HepG2 (cell line): ENCODE data around the gene UBC. TPM values are rescaled to one million over a fixed set of nuclear protein-coding genes. Genes with fewer than 3 reads are reported as not detected.
A peak's percentile ranks its signal among the peaks of the same experiment; 100 is the strongest.

ENCODE experiments used
- BHLHE40 ChIP-seq: IDR thresholded peaks from 2 replicates; pipeline ENCODE4 v1.6.1; 2011; ENCODE audit warnings: low read length, improper control_type of control experiment
- BRD4 ChIP-seq: sonication (generic); formaldehyde crosslinking; IDR thresholded peaks from 2 replicates; pipeline ENCODE4 v1.4.0; 2020; ENCODE audit warnings: missing genetic modification reagents
- CENPBD1 ChIP-seq: sonication (generic); formaldehyde crosslinking; IDR thresholded peaks from 2 replicates; pipeline ENCODE4 v1.8.0; 2022; ENCODE audit warnings: missing genetic modification reagents, low read depth, mild to moderate bottlenecking, borderline replicate concordance
- DR1 ChIP-seq: sonication (generic); formaldehyde crosslinking; IDR thresholded peaks from 2 replicates; pipeline ENCODE4 v1.8.0; 2021; ENCODE audit warnings: mild to moderate bottlenecking, missing genetic modification reagents, inconsistent platforms
- GATAD1 ChIP-seq: IDR thresholded peaks from 2 replicates; pipeline ENCODE4 v1.6.1; 2016; ENCODE audit warnings: missing genetic modification reagents, missing compliant biosample characterization
- HNRNPH1 ChIP-seq: fragments of 200-400 bp; formaldehyde crosslinking; optimal IDR thresholded peaks from 2 replicates; pipeline ENCODE3; 2017; ENCODE audit warnings: mild to moderate bottlenecking, low read depth, low read length
- KDM2A ChIP-seq: sonication (generic); formaldehyde crosslinking; IDR thresholded peaks from 2 replicates; pipeline ENCODE4 v1.4.0; 2020; ENCODE audit warnings: low read depth, missing genetic modification reagents, borderline replicate concordance
- MTA3 ChIP-seq: sonication (generic); formaldehyde crosslinking; IDR thresholded peaks from 2 replicates; pipeline ENCODE4 v1.4.0; 2020; ENCODE audit warnings: missing genetic modification reagents
- RCOR2 ChIP-seq: IDR thresholded peaks from 2 replicates; pipeline ENCODE4 v1.6.1; 2016; ENCODE audit warnings: missing biosample characterization, missing genetic modification reagents
- SMC3 ChIP-seq: IDR thresholded peaks from 2 replicates; pipeline ENCODE4 v1.6.1; 2011; ENCODE audit warnings: low read length, improper control_type of control experiment
- THYN1 ChIP-seq: sonication (generic); formaldehyde crosslinking; IDR thresholded peaks from 2 replicates; pipeline ENCODE4 v1.8.1; 2023; ENCODE audit warnings: low read depth, mild to moderate bottlenecking, moderate library complexity, missing genetic modification reagents, borderline replicate concordance
- ZNF207 ChIP-seq: fragments of 450-650 bp; IDR thresholded peaks from 2 replicates; pipeline ENCODE4 v1.6.1; 2016; ENCODE audit warnings: antibody characterized with exemption, borderline replicate concordance
- ZNF24 ChIP-seq: fragments of 450-650 bp; IDR thresholded peaks from 2 replicates; pipeline ENCODE4 v1.6.1; 2017; ENCODE audit warnings: antibody characterized with exemption, mild to moderate bottlenecking
- ZNF260 ChIP-seq: sonication (generic); formaldehyde crosslinking; IDR thresholded peaks from 2 replicates; pipeline ENCODE4 v1.4.0; 2020; ENCODE audit warnings: missing genetic modification reagents, low read depth, mild to moderate bottlenecking, borderline replicate concordance
- ZNF761 ChIP-seq: sonication (generic); formaldehyde crosslinking; conservative IDR thresholded peaks from 2 replicates; pipeline ENCODE4 v1.4.0; 2020; ENCODE audit warnings: mild to moderate bottlenecking, missing genetic modification reagents
- ZZZ3 ChIP-seq: sonication (generic); formaldehyde crosslinking; IDR thresholded peaks from 2 replicates; pipeline ENCODE4 v1.4.0; 2020; ENCODE audit warnings: missing genetic modification reagents, mild to moderate bottlenecking, borderline replicate concordance
- polyA plus RNA-seq, 8 experiments: library from polyadenylated mRNA; depleted of rRNA in 3 of 8; stranded (reverse) in 7 of 8; unstranded in 1 of 8; fragments of >200 nt; fragmentation: Illumina TruSeq in 4 of 8; extraction: Trizol in 4 of 8; gene quantifications; 2 replicates each; pipeline versions ENCODE4 v1.2.1 to v1.2.3, GENCODE V29; 2011 to 2016; ENCODE audit warnings: low read depth in 4 of 8, missing spikeins in 1 of 8, mixed read lengths in 1 of 8; ENCODE audit not compliant: insufficient read depth in 1 of 8
- total RNA-seq, 5 experiments: library from RNA; depleted of rRNA; stranded (reverse); fragments of >200 nt; fragmentation: Illumina TruSeq; extraction: Trizol; gene quantifications; 2 replicates each; pipeline ENCODE4 v1.2.3, GENCODE V29; 2016; ENCODE audit warnings: low read depth in 1 of 5
- TF ChIP-seq, protein P1 (sequence below): sonication (generic); formaldehyde crosslinking; IDR thresholded peaks from 2 replicates; pipeline ENCODE4 v1.4.0; 2020; ENCODE audit warnings: missing genetic modification reagents
- TF ChIP-seq, protein P2 (sequence below): sonication (generic); formaldehyde crosslinking; IDR thresholded peaks from 2 replicates; pipeline ENCODE4 v1.4.0; 2020; ENCODE audit warnings: mild to moderate bottlenecking, missing genetic modification reagents
- TF ChIP-seq, protein P3 (sequence below): IDR thresholded peaks from 2 replicates; pipeline ENCODE4 v1.6.1; 2016; ENCODE audit warnings: low read depth, borderline replicate concordance

The UBC gene
- total and polyA plus RNA-seq, 2 of the 13 experiments (the other 11 are each of a cell fraction or from before 2014, with no cell fraction given), result 805 to 1,432 TPM

DNA sequence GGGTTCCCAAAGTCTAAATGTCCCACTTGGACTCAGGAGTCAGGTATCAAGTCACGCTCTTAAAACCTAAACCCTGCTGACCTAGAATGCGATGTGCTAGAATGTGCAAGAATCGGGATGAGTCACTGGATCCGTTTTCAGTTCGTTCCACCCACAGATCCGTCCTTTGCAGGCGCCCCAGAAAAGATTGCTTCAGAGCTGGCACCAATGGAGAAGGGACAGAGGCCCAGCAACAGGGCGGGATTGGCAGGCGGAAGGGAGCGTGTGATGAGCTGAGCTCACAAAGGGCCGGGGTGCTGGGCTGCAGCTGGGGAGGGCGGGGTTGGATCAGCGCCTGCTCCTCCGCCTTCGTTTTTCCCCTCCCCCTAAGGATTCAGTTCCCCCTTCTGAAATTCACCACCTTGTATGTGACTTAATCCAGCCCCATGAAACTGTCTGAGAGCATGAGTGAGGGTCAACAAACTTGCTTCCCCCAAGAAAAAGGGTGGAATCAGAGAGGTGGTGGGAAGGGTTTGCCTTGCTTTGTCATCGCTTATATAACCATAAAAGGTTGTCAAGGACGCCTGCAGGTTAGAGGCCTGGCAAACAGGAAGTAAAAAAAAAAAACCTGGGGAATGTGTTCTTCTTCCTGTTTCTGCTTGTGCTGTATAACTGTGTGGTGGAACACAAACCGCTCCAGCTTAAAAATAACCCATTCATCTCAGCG, 2.8 kb upstream of the UBC start (continued):
- TF ChIP-seq THYN1 (CRISPR knock-in tag) (no peak), CENPBD1 (CRISPR knock-in tag) (no peak), ZNF761 (CRISPR knock-in tag) (0 out of 2 replicates have a peak, but pooled peaks have one; percentile 11), ZNF260 (CRISPR knock-in tag) (no peak), GATAD1 (CRISPR knock-in tag) (peak; percentile 57), DR1 (CRISPR knock-in tag) (0 out of 2 replicates have a peak, but pooled peaks have one; percentile 65), ZZZ3 (CRISPR knock-in tag) (no peak; the same call in 1 of the 2 replicates), ZNF207 (no peak), HNRNPH1 (peak; percentile 53), SMC3 (no peak), BRD4 (CRISPR knock-in tag) (peak; percentile 77), ZNF24 (no peak), KDM2A (CRISPR knock-in tag) (peak; percentile 87), RCOR2 (no peak; the same call in 1 of the 2 replicates), BHLHE40 (peak; percentile 71; the same call in 1 of the 2 replicates), MTA3 (no peak)
- TF ChIP-seq, protein P1, sequence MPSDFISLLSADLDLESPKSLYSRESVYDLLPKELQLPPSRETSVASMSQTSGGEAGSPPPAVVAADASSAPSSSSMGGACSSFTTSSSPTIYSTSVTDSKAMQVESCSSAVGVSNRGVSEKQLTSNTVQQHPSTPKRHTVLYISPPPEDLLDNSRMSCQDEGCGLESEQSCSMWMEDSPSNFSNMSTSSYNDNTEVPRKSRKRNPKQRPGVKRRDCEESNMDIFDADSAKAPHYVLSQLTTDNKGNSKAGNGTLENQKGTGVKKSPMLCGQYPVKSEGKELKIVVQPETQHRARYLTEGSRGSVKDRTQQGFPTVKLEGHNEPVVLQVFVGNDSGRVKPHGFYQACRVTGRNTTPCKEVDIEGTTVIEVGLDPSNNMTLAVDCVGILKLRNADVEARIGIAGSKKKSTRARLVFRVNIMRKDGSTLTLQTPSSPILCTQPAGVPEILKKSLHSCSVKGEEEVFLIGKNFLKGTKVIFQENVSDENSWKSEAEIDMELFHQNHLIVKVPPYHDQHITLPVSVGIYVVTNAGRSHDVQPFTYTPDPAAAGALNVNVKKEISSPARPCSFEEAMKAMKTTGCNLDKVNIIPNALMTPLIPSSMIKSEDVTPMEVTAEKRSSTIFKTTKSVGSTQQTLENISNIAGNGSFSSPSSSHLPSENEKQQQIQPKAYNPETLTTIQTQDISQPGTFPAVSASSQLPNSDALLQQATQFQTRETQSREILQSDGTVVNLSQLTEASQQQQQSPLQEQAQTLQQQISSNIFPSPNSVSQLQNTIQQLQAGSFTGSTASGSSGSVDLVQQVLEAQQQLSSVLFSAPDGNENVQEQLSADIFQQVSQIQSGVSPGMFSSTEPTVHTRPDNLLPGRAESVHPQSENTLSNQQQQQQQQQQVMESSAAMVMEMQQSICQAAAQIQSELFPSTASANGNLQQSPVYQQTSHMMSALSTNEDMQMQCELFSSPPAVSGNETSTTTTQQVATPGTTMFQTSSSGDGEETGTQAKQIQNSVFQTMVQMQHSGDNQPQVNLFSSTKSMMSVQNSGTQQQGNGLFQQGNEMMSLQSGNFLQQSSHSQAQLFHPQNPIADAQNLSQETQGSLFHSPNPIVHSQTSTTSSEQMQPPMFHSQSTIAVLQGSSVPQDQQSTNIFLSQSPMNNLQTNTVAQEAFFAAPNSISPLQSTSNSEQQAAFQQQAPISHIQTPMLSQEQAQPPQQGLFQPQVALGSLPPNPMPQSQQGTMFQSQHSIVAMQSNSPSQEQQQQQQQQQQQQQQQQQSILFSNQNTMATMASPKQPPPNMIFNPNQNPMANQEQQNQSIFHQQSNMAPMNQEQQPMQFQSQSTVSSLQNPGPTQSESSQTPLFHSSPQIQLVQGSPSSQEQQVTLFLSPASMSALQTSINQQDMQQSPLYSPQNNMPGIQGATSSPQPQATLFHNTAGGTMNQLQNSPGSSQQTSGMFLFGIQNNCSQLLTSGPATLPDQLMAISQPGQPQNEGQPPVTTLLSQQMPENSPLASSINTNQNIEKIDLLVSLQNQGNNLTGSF (CRISPR knock-in tag), result no peak
- TF ChIP-seq, protein P2, sequence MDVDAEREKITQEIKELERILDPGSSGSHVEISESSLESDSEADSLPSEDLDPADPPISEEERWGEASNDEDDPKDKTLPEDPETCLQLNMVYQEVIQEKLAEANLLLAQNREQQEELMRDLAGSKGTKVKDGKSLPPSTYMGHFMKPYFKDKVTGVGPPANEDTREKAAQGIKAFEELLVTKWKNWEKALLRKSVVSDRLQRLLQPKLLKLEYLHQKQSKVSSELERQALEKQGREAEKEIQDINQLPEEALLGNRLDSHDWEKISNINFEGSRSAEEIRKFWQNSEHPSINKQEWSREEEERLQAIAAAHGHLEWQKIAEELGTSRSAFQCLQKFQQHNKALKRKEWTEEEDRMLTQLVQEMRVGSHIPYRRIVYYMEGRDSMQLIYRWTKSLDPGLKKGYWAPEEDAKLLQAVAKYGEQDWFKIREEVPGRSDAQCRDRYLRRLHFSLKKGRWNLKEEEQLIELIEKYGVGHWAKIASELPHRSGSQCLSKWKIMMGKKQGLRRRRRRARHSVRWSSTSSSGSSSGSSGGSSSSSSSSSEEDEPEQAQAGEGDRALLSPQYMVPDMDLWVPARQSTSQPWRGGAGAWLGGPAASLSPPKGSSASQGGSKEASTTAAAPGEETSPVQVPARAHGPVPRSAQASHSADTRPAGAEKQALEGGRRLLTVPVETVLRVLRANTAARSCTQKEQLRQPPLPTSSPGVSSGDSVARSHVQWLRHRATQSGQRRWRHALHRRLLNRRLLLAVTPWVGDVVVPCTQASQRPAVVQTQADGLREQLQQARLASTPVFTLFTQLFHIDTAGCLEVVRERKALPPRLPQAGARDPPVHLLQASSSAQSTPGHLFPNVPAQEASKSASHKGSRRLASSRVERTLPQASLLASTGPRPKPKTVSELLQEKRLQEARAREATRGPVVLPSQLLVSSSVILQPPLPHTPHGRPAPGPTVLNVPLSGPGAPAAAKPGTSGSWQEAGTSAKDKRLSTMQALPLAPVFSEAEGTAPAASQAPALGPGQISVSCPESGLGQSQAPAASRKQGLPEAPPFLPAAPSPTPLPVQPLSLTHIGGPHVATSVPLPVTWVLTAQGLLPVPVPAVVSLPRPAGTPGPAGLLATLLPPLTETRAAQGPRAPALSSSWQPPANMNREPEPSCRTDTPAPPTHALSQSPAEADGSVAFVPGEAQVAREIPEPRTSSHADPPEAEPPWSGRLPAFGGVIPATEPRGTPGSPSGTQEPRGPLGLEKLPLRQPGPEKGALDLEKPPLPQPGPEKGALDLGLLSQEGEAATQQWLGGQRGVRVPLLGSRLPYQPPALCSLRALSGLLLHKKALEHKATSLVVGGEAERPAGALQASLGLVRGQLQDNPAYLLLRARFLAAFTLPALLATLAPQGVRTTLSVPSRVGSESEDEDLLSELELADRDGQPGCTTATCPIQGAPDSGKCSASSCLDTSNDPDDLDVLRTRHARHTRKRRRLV (CRISPR knock-in tag), result peak; percentile 20; the same call in 1 of the 2 replicates
- TF ChIP-seq, protein P3, sequence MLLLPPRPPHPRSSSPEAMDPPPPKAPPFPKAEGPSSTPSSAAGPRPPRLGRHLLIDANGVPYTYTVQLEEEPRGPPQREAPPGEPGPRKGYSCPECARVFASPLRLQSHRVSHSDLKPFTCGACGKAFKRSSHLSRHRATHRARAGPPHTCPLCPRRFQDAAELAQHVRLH (CRISPR knock-in tag), result peak; percentile 61
